ENCODE results near the gene CALHM6.

The CALHM6 gene
- 0.35 to 0.72 reads per million in 2 donors for total RNA-seq

- no peak for DNase-seq
These were observed at the start of gene CALHM6 for GRCh38 chr6:116461331-116461931. TSS of gene CALHM6 (plus strand) at chr6:116461375. CDS start at chr6:116461930, 555 bp downstream.

DNA sequence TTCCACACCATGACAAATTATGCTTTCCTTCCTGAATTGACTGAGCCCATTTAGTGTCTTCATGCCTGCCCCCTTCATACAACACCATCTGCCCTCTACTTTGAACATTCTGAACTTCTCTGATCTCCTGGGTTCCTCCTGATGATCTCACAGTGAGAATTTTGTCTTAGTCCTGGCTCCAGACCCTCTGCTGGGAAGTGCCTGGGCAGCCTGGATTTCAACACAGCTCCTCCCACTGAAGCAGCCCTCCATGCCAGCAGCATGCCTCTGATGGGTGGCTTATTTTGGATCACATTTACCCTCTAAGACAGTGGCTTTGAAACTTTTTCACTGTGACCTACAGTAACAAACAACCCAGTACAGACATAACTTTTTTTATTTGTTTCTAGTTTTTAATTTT is 48.9 kb upstream of the CALHM6 start:
- no peak for DNase-seq

- DNase-seq, result no peak
These were observed 47.8 kb upstream of the CALHM6 start for GRCh38 chr6:116413357-116413756.

DNA sequence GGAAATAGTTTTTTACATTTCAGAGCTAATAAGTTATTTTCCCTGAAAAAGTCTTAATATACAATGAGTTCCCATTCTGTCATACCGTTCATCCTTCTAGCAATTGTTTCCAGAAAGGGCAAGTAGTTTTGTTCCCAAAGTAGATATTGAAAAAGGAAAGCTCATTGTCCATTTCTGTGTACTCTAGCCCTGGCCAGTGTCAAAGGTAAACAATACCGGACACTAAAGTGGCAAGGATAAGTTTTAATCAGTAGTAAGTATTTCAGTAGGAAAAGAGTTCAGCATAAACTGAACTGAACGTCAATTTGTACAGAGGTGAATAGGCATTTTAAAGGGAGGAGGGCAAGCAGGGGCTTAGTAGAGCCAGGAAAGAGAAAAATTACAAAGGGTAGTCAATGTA is 43.5 kb upstream of the CALHM6 start:
- DNase-seq, result no peak

- DNase-seq, result no peak
These were observed 41.9 kb upstream of the CALHM6 start for GRCh38 chr6:116419069-116419786.

GRCh38 chr6:116420341-116420740 is 40.8 kb upstream of the CALHM6 start:
- DNase-seq, result no peak

- DNase-seq, result no peak
These were observed 38.9 kb upstream of the CALHM6 start for GRCh38 chr6:116422238-116422637.

DNA sequence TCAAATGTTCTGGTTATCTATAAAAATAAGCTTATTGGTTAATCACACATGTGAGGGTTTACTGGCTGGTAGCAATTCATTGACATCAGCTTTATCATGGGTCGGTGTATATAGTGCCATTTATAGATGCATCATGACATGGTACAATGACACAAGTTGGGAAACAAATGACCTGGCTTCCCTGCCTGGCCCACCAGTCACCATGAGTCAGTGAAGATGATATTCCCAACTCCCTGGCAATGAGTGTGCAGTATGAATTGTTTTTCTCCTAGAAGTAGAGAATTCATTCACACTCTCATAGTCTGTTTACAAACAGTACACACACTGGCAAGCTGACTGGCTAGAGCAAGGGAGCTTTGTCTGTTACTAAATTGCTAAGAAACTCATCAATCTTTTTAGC is 37.2 kb upstream of the CALHM6 start:
- DNase-seq, result no peak

DNA sequence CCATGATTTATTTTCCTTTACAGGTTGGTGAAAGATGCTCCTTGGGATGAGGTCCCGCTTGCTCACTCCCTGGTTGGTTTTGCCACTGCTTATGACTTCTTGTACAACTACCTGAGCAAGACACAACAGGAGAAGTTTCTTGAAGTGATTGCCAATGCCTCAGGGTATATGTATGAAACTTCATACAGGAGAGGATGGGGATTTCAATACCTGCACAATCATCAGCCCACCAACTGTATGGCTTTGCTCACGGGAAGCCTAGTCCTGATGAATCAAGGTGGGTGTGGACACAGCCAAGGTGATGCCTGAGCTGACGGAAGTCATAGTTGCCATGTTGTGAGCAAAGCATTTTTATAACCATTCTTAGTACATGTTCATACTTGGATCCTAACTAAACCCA is 34.6 kb upstream of the CALHM6 start:
- no peak for DNase-seq

- no peak for DNase-seq
These were observed 32.1 kb upstream of the CALHM6 start for GRCh38 chr6:116429111-116429510.

DNA sequence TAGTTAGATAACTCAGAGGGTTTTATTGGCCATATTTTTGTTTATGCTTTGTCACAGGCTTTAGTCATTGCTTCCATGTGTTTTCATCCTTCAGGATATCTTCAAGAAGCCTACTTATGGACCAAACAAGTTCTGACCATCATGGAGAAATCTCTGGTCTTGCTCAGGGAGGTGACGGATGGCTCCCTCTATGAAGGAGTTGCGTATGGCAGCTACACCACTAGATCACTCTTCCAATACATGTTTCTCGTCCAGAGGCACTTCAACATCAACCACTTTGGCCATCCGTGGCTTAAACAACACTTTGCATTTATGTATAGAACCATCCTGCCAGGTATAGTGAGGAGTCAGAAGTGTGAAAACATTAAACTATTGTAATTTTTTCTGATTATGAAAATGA is 30.3 kb upstream of the CALHM6 start:
- no peak for DNase-seq

GRCh38 chr6:116431964-116432595 is 29.1 kb upstream of the CALHM6 start:
- DNase-seq, result no peak

GRCh38 chr6:116433206-116433712 is 27.9 kb upstream of the CALHM6 start:
- DNase-seq, result no peak

DNA sequence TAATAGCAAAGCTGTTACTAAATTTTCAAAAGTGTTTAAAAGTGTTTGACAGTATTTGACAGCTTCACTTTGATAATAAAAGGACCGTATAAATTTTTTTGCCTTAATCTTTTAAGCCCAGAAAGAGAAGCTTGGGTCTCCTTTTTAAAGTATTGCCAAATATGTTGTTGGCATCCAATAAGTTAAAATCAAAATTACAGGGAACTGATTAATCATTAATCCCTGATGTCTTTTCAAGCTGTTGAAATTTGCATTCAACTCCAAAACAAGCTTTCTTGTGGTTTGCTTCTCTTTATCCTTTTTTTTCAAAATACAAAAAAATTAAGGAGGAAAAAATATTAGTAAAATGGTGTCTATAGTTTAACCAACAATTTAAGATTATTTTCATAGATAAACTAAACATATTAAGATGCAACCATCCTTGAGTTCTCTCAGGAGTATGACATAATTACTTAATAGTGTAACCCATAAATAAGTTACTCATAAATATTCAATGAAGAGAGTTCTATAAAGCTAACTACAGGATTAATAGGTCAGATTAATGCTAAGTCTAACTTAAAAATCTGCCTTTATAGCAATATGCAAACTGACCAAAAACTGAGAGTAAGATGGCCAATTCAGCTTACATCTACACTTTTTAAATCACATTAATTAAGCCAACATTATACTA is 27.0 kb upstream of the CALHM6 start:
- no peak for DNase-seq

DNA sequence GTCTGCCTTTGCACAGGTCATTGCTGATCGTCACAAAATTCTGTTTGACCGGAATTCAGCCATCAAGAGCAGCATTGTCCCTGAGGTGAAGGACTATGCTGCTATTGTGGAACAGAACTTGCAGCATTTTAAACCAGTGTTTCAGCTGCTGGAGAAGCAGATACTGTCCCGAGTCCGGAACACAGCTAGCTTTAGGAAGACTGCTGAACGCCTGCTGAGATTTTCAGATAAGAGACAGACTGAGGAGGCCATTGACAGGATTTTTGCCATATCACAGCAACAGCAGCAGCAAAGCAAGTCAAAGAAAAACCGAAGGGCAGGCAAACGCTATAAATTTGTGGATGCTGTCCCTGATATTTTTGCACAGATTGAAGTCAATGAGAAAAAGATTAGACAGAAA is 24.6 kb upstream of the CALHM6 start:
- DNase-seq, result no peak

GRCh38 chr6:116437656-116438055 is 23.5 kb upstream of the CALHM6 start:
- no peak for DNase-seq

DNA sequence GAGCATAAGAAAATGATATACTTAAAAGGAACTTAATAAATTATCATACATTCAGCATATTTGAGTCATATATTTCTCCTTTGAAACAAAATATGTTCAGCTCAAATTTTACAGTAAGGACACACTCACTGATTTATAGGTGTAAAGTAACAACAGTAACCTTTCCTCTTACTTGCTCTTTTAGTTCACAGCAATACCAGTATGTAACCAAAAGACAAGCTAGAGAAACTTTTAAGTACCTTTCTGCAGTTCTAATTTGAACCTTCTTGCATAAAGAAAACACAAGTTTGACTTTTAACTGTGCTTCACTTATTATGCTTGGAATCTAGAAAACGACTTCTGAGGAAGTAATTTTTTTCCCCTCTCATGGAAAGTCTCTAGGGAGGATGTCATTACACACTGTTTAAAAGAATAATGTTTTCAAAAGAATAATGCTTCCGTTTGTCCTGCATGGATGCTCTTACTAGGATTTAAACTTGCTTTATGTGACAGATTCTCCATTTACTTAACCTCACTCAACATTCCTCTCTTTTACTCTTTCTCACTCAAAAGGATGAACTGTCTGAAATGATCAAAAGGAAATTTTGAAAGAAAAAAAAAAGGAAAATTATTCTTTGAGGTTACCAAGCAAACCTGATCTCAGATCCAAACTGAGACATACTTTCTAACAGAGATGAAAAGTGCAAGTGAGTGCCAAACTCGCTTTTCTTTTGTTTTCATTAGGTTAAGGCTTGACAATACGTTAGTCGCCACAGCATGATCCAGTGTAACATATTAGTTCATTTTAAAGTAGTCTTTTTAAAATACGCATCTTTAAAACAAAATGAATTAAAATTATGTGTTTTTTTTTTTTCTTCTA is 22.4 kb upstream of the CALHM6 start:
- DNase-seq, result no peak

GRCh38 chr6:116439522-116440051 is 21.6 kb upstream of the CALHM6 start:
- DNase-seq, result no peak

- DNase-seq, result no peak
These were observed 18.1 kb upstream of the CALHM6 start for GRCh38 chr6:116443105-116443504.

- no peak for DNase-seq
These were observed 17.1 kb upstream of the CALHM6 start for GRCh38 chr6:116444092-116444491.

DNA sequence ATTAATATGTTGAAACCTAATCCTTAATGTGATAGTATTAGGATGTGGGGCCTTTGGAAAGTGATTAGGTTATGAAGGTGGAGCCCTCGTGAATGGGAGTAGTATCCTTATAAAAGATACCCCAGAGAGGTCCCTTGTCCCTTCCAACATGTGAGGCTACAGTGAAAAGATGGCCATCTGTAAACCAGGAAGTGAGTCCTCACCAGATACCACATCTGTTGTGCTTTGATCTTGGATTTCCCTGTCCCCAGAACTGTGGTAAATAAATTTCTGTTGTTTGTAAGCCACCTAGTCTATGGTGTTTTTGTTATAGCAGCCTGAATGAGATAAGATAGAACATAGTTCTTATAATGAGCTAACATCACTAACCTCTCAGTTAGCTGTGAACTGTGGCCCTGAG is 16.6 kb upstream of the CALHM6 start:
- DNase-seq, result no peak

GRCh38 chr6:116445102-116445501 is 16.1 kb upstream of the CALHM6 start:
- DNase-seq, result no peak

Data from T-helper 9 cell (primary cell).